ENCODE data around the gene FTSJ3. TPM values are rescaled to one million over a fixed set of nuclear protein-coding genes. Genes with fewer than 3 reads are reported as not detected.

The FTSJ3 gene
- total and polyA plus RNA-seq, 2 of the 13 experiments (the other 11 are each of a cell fraction or from before 2014, with no cell fraction given) = 26.0 to 64.2 TPM

GRCh38 chr17:63773272-63774140 lies 54.0 kb downstream of the FTSJ3 start, which contains the start of gene CCDC47 (continued):
- TF ChIP-seq ELK4 (CRISPR knock-in tag; IDR thresholded peaks at IDR 0.05; ENCODE audit: borderline replicate concordance) (no peak), ARID5B (CRISPR knock-in tag; IDR thresholded peaks at IDR 0.05) (peak; percentile 67), STAT6 (CRISPR knock-in tag; IDR thresholded peaks at IDR 0.05; ENCODE audit: borderline replicate concordance) (peak; percentile 90; the same call in 1 of the 2 replicates), CSRNP2 (CRISPR knock-in tag; conservative IDR thresholded peaks at IDR 0.05; ENCODE audit: low read depth) (no peak), DRAP1 (CRISPR knock-in tag; IDR thresholded peaks at IDR 0.05) (peak; percentile 87), NCOA5 (CRISPR knock-in tag; IDR thresholded peaks at IDR 0.05) (no peak), TBX3 (IDR thresholded peaks at IDR 0.05; ENCODE audit: borderline replicate concordance) (peak; percentile 66; the same call in 1 of the 2 replicates), CAMTA2 (CRISPR knock-in tag; IDR thresholded peaks at IDR 0.05; ENCODE audit: borderline replicate concordance) (peak; percentile 88), MEF2D (CRISPR knock-in tag; IDR thresholded peaks at IDR 0.05) (peak; percentile 90), IRF2 (CRISPR knock-in tag; IDR thresholded peaks at IDR 0.05) (peak; percentile 92), PITX1 (CRISPR knock-in tag; IDR thresholded peaks at IDR 0.05) (peak; percentile 78), ZNF446 (CRISPR knock-in tag; IDR thresholded peaks at IDR 0.05) (no peak; the same call in 1 of the 2 replicates)

Data from HepG2 (cell line).